HepG2 (cell line): ENCODE measurements around the gene GADD45GIP1. TPM values are rescaled to one million over a fixed set of nuclear protein-coding genes. Genes with fewer than 3 reads are reported as not detected.
A peak's percentile ranks its signal among the peaks of the same experiment; 100 is the strongest.

Experiments used
- ATRX ChIP-seq: sonication (generic); formaldehyde crosslinking; IDR thresholded peaks from 2 replicates; pipeline ENCODE4 v1.4.0; 2020; ENCODE audit warnings: missing genetic modification reagents, borderline replicate concordance
- KDM5A ChIP-seq: fragments of 200-600 bp; sonication (generic); IDR thresholded peaks from 2 replicates; pipeline ENCODE4 v1.7.0; 2018; ENCODE audit warnings: antibody characterized with exemption, mild to moderate bottlenecking, low read length, borderline replicate concordance
- MZF1 ChIP-seq: sonication (generic); formaldehyde crosslinking; IDR thresholded peaks from 2 replicates; pipeline ENCODE4 v1.8.1; 2023; ENCODE audit warnings: mild to moderate bottlenecking, missing genetic modification reagents, borderline replicate concordance
- SETDB1 ChIP-seq: sonication (generic); formaldehyde crosslinking; IDR thresholded peaks from 2 replicates; pipeline ENCODE4 v1.5.1; 2020; ENCODE audit warnings: missing genetic modification reagents, mild to moderate bottlenecking, borderline replicate concordance
- ZFP36L2 ChIP-seq: sonication (generic); formaldehyde crosslinking; IDR thresholded peaks from 2 replicates; pipeline ENCODE4 v1.4.0; 2020; ENCODE audit warnings: missing genetic modification reagents
- ZMAT3 ChIP-seq: sonication (generic); formaldehyde crosslinking; conservative IDR thresholded peaks from 2 replicates; pipeline ENCODE4 v1.7.0; 2021; ENCODE audit warnings: missing genetic modification reagents
- ZNF136 ChIP-seq: sonication (generic); formaldehyde crosslinking; IDR thresholded peaks from 2 replicates; pipeline ENCODE4 v1.8.1; 2022; ENCODE audit warnings: low read depth, mild to moderate bottlenecking, moderate library complexity, missing genetic modification reagents
- ZNF446 ChIP-seq: sonication (generic); formaldehyde crosslinking; IDR thresholded peaks from 2 replicates; pipeline ENCODE4 v1.5.0; 2020; ENCODE audit warnings: mild to moderate bottlenecking, missing genetic modification reagents
- ZNF574 ChIP-seq: sonication (generic); formaldehyde crosslinking; IDR thresholded peaks from 2 replicates; pipeline ENCODE4 v1.4.0; 2020; ENCODE audit warnings: missing genetic modification reagents
- ZNF724P ChIP-seq: sonication (generic); formaldehyde crosslinking; IDR thresholded peaks from 2 replicates; pipeline ENCODE4 v1.8.0; 2022; ENCODE audit warnings: missing genetic modification reagents, borderline replicate concordance
- polyA plus RNA-seq, 8 experiments: library from polyadenylated mRNA; depleted of rRNA in 3 of 8; stranded (reverse) in 7 of 8; unstranded in 1 of 8; fragments of >200 nt; fragmentation: Illumina TruSeq in 4 of 8; extraction: Trizol in 4 of 8; gene quantifications; 2 replicates each; pipeline versions ENCODE4 v1.2.1 to v1.2.3, GENCODE V29; 2011 to 2016; ENCODE audit warnings: low read depth in 4 of 8, missing spikeins in 1 of 8, mixed read lengths in 1 of 8; ENCODE audit not compliant: insufficient read depth in 1 of 8
- total RNA-seq, 5 experiments: library from RNA; depleted of rRNA; stranded (reverse); fragments of >200 nt; fragmentation: Illumina TruSeq; extraction: Trizol; gene quantifications; 2 replicates each; pipeline ENCODE4 v1.2.3, GENCODE V29; 2016; ENCODE audit warnings: low read depth in 1 of 5
- TF ChIP-seq, protein P1 (sequence below): sonication (generic); formaldehyde crosslinking; IDR thresholded peaks from 2 replicates; pipeline ENCODE4 v1.5.0; 2020; ENCODE audit warnings: missing genetic modification reagents
- TF ChIP-seq, protein P2 (sequence below): sonication (generic); formaldehyde crosslinking; IDR thresholded peaks from 2 replicates; pipeline ENCODE4 v1.5.0; 2020; ENCODE audit warnings: mild to moderate bottlenecking, missing genetic modification reagents, borderline replicate concordance
- TF ChIP-seq, protein P3 (sequence below): IDR thresholded peaks from 2 replicates; pipeline ENCODE4 v1.6.1; 2012; ENCODE audit warnings: low read length, improper control_type of control experiment
- TF ChIP-seq, protein P4 (sequence below): sonication (generic); formaldehyde crosslinking; IDR thresholded peaks from 2 replicates; pipeline ENCODE4 v1.9.0; 2021; ENCODE audit warnings: missing genetic modification reagents, borderline replicate concordance

Gene GADD45GIP1
- total and polyA plus RNA-seq, 2 of the 13 experiments (the other 11 are each of a cell fraction or from before 2014, with no cell fraction given) = 24.6 to 30.7 TPM

GRCh38 chr19:12933287-12934072 lies 23.5 kb downstream of the GADD45GIP1 start, which contains the start of gene FARSA (continued):
- TF ChIP-seq, protein P1, sequence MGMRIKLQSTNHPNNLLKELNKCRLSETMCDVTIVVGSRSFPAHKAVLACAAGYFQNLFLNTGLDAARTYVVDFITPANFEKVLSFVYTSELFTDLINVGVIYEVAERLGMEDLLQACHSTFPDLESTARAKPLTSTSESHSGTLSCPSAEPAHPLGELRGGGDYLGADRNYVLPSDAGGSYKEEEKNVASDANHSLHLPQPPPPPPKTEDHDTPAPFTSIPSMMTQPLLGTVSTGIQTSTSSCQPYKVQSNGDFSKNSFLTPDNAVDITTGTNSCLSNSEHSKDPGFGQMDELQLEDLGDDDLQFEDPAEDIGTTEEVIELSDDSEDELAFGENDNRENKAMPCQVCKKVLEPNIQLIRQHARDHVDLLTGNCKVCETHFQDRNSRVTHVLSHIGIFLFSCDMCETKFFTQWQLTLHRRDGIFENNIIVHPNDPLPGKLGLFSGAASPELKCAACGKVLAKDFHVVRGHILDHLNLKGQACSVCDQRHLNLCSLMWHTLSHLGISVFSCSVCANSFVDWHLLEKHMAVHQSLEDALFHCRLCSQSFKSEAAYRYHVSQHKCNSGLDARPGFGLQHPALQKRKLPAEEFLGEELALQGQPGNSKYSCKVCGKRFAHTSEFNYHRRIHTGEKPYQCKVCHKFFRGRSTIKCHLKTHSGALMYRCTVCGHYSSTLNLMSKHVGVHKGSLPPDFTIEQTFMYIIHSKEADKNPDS = no peak
- 0 out of 2 replicates have a peak, but pooled peaks have one; percentile 45 for TF ChIP-seq ZMAT3 (CRISPR knock-in tag)
- TF ChIP-seq, protein P2, sequence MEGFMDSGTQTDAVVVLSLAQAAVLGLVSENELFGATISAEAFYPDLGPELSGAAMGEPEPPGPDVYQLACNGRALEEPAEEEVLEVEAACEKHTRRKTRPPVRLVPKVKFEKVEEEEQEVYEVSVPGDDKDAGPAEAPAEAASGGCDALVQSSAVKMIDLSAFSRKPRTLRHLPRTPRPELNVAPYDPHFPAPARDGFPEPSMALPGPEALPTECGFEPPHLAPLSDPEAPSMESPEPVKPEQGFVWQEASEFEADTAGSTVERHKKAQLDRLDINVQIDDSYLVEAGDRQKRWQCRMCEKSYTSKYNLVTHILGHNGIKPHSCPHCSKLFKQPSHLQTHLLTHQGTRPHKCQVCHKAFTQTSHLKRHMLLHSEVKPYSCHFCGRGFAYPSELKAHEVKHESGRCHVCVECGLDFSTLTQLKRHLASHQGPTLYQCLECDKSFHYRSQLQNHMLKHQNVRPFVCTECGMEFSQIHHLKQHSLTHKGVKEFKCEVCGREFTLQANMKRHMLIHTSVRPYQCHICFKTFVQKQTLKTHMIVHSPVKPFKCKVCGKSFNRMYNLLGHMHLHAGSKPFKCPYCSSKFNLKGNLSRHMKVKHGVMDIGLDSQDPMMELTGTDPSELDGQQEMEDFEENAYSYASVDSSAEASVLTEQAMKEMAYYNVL (CRISPR knock-in tag) = peak; percentile 56; the same call in 1 of the 2 replicates
- no peak for TF ChIP-seq MZF1
- TF ChIP-seq ZNF724P (CRISPR knock-in tag) = peak; percentile 68; the same call in 1 of the 2 replicates
- TF ChIP-seq, protein P3, sequence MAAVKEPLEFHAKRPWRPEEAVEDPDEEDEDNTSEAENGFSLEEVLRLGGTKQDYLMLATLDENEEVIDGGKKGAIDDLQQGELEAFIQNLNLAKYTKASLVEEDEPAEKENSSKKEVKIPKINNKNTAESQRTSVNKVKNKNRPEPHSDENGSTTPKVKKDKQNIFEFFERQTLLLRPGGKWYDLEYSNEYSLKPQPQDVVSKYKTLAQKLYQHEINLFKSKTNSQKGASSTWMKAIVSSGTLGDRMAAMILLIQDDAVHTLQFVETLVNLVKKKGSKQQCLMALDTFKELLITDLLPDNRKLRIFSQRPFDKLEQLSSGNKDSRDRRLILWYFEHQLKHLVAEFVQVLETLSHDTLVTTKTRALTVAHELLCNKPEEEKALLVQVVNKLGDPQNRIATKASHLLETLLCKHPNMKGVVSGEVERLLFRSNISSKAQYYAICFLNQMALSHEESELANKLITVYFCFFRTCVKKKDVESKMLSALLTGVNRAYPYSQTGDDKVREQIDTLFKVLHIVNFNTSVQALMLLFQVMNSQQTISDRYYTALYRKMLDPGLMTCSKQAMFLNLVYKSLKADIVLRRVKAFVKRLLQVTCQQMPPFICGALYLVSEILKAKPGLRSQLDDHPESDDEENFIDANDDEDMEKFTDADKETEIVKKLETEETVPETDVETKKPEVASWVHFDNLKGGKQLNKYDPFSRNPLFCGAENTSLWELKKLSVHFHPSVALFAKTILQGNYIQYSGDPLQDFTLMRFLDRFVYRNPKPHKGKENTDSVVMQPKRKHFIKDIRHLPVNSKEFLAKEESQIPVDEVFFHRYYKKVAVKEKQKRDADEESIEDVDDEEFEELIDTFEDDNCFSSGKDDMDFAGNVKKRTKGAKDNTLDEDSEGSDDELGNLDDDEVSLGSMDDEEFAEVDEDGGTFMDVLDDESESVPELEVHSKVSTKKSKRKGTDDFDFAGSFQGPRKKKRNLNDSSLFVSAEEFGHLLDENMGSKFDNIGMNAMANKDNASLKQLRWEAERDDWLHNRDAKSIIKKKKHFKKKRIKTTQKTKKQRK = no peak
- no peak for TF ChIP-seq ATRX
- TF ChIP-seq ZFP36L2 = peak; percentile 54; the same call in 1 of the 2 replicates
- TF ChIP-seq, protein P4, sequence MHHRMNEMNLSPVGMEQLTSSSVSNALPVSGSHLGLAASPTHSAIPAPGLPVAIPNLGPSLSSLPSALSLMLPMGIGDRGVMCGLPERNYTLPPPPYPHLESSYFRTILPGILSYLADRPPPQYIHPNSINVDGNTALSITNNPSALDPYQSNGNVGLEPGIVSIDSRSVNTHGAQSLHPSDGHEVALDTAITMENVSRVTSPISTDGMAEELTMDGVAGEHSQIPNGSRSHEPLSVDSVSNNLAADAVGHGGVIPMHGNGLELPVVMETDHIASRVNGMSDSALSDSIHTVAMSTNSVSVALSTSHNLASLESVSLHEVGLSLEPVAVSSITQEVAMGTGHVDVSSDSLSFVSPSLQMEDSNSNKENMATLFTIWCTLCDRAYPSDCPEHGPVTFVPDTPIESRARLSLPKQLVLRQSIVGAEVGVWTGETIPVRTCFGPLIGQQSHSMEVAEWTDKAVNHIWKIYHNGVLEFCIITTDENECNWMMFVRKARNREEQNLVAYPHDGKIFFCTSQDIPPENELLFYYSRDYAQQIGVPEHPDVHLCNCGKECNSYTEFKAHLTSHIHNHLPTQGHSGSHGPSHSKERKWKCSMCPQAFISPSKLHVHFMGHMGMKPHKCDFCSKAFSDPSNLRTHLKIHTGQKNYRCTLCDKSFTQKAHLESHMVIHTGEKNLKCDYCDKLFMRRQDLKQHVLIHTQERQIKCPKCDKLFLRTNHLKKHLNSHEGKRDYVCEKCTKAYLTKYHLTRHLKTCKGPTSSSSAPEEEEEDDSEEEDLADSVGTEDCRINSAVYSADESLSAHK (CRISPR knock-in tag) = no peak
- peak; percentile 95 for TF ChIP-seq ZNF574 (CRISPR knock-in tag)
- TF ChIP-seq KDM5A = peak; percentile 59
- 0 out of 2 replicates have a peak, but pooled peaks have one; percentile 37 for TF ChIP-seq ZNF446
- no peak for TF ChIP-seq SETDB1 (CRISPR knock-in tag)
- TF ChIP-seq ZNF136 (CRISPR knock-in tag) = 0 out of 2 replicates have a peak, but pooled peaks have one; percentile 17
